OCI-M2 (cell line): ENCODE results near the gene STARD13.

ENCODE experiments used
- DNase-seq: peaks from one replicate; lab custom pipeline; 2025; ENCODE audit not compliant: unreplicated experiment; lab: John Stamatoyannopoulos, UW

Gene STARD13

DNA sequence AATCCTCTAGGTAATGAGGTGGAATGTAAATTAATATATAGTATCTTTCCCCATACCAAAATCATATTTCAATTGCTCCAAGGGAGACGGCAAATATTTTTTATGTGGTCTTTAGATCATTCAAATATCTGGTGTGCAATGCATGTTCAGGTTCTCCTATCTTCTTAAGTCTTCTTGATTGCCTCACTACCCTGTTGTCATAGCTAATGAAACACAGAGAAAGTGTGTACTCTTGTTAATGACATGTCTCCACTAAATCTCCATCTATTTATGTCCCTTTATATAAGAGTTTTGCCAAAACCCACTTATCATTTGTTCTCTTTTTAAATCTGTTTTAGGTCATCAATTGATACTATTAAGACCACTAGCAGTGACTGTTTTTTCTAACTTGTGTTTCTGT is 6.6 kb downstream of the STARD13 start:
- no peak for DNase-seq

DNA sequence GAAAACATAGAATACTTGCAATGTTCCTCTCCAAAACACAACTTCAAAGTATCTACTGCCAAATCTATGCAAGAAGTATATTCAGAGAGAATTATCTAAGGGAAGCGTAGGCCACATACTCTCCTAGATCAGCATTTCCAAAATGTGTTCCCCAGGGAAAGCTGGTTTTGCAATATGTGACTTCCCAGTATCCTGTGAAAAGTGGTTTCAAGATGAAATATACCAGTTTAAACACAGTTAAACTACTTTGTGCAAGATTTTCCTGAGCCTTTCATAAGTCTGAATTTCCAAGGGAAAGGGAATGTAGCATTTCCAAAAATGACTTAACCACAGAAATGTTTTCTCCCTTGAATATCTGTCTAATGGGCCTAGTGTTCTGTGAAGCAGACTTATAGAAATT is 7.6 kb downstream of the STARD13 start:
- no peak for DNase-seq

DNA sequence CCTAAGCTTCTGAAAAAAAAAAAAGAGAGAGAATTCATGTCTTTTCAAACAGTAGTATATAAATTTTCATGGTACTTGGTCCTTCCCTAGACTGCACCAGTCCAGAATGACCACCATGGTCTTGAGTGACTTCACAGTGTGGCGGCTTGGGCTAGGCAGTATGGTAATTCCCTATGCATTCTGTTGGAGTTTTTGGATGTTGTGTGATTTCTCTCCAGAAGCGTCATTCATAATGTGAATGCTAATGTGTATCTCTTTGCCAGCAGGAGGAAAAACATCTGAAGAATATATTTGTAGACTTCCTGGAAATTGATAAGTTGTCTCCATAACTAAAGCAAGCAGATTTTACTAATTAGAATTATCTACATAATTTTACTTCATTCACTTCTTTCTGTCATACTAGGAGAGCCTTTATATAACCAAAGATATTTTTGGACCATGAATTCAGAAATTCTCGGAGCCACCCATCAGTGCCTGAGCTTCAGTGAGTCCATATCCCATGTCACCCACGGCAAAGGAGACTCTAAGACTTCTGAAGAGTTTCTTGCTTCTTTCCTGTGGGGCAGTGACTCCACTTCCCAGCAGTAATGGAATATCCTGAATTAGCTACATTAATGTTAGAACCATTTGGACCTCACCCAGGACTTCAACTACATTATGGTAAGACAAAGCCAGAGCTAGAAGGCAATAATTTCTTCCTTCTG is 8.4 kb downstream of the STARD13 start:
- DNase-seq, result no peak

DNA sequence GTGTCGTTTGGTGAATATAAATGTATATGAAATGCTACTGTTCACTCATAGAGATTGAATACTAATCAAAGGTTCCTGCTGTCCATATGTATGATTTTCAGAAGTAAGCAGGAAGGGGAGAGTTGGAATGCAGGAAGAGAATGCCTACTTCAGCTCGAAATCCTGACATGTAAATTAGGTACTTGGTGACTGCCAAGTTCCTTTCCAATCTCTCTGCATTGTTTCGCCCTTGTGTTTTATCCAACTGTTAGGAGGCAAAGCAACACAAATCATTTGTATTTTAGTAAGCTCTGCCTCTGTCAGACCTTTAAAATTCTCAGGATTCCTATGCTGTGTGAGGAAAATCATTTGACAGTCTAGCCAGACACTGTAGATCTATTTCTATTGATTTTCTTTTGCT is 9.0 kb downstream of the STARD13 start:
- DNase-seq, result no peak

DNA sequence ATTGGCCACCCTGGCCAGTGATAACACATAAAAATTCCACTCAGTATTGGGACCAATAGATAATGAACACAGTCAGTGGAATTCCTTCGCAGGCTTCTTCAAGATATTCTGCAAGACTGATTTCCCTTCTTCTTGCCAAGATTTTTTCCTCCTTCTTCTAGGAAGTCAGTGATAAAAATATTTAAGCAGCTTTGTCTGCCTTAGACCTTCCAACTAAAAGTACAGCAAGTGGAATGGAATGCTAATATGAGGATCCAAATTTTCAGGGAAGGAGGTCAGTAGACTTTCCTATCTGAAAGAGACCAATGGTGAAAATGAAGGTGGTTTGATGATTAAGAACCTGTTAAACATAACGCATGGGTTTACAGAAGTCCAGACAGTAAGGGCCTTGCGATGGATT is 9.6 kb downstream of the STARD13 start:
- no peak for DNase-seq

DNA sequence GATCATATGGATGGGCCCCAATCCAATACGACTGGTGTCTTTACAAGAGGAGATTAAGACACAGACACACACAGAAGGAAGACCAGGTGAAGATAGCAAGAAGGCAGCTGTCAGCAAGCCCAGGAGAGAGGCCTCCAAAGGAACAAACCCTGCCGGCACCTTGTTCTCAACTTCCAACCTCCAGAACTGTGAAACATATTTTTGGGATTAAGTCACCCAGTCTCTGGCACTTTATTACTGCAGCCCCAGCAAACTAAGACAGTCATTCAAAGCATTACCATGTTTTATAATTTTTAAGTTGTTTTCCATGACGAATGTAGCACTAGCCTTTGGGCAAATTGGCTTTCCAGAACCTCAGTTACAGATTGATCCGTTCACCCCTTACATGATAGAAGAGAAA is 11.3 kb downstream of the STARD13 start:
- DNase-seq, result no peak

DNA sequence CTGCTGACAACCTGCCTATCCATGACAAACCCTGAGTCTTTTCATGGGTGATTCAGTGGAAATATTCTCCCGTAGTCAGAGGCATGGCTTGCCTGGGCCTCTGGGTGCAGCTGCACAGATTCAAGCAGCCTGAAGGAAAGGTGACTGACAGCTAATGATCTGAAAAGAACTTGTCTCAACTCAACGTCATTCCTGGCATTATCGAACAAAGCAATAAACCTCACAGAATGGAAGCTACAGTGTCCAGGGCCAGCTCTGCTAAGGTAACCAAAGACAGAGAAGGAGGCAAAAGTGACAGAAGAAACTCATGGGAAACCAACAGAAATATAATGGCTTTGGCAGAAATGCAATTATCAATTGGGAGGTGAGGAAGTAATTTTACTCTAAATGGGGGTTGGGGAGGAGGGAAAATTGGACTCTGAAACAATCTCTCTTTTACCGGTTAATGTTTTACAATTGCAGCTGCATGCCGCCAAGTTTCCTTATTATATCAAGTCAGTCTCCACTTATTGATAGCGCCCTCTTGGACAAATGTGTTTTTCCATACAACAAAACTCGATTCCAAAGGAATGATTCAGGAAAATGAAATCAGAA is 12.9 kb downstream of the STARD13 start:
- DNase-seq, result no peak

DNA sequence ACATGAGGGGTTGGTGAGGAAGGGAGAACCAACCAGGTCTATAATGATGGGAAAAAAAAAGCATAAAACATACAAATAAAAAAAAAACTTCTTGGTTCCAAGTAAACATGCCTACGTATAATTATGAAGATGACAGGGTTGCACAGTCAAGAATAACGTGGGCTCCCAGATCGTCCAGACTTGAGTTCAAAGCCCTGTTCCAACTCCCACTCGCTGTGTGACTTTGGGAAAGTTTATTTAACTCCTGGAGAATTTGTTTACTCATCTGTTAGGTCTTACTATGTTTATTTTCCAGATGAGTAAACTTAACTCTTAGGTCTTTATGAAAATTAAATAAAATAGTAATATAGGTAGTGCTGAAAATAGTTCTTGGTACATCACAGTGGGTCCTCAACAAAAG is 13.8 kb downstream of the STARD13 start:
- DNase-seq, result no peak

DNA sequence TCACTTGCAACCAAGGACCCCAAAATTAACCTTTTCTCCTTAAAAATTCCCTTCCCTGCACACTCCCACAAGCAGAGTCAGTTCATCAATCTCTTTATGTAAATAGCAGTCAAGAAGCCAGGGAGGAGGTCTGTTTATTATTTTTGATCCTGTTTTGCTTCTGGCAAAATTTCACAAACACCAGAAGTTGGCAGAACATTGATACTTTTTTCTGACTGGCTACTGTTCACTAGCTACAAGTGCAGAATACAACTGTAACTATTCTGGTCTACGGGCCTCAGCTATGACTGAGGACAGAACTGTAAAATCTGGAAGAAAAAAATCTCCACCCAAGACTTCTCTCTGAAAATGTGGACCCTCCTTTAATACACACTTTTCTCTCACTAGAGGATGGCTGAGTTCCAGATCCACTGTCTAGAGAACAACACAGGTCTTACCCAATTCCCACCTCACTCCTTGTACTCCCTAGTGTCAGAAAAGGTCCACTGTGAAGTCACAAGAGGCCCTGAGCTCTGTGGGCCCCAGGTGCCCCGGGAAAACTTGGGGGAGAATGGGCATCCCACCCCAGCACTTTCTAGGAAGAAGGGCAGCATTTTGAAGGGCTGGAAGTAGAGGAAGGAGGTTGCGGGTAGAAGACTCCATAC is 14.5 kb downstream of the STARD13 start:
- no peak for DNase-seq

DNA sequence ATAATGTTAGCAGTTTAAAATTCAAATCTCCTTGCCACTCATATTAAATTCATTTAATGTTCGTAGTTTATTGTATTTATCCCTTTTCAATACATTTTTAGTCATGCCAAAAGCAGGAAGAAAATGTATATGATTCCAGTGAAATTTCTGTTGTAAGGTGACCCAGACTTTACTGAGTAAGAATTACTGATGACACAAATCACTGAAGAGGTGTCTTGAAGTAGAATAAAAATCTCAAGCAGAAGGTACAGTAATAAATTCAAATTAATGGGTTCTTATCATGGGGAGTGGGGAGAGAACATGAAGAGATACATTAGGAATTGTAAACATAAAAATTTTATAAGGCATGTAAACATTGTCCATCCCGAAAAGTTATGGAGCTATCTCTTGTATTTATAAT is 19.9 kb downstream of the STARD13 start:
- DNase-seq, result no peak

DNA sequence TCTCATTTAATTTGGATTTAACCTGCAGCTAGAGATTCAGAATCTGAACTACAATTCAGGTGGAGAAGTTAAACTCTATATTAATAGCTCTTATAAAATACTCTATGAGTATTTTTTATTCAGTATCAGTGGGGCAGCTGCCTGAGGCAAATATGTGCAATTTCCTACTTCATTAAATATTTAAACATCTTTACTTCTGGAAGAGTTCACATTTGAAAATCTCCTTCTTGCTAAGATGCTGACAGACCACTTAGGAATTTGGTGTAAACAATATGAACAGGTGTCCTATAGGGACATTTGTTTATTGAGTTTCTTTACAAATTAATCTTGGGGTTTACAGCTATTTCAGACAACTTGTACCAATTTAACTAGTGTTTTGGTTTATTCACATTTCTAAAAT is 20.4 kb downstream of the STARD13 start:
- no peak for DNase-seq

DNA sequence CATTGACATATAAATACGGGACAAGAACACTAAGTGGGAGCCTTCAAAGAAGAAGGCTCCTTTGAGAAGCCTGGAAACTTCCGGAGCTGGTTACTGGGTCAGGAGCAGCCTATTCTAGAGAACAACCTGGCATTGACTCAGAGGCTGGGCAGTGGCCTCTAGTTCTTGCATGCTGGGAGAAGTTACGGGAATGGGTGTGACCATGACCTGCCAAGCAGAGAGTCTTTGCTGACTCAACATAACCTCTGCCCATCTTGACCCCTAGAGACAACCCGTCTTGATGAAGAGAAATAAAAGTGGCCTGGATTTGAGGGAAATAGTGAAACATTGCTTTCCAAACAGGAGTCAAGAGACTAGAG is 21.0 kb downstream of the STARD13 start:
- DNase-seq, result no peak

DNA sequence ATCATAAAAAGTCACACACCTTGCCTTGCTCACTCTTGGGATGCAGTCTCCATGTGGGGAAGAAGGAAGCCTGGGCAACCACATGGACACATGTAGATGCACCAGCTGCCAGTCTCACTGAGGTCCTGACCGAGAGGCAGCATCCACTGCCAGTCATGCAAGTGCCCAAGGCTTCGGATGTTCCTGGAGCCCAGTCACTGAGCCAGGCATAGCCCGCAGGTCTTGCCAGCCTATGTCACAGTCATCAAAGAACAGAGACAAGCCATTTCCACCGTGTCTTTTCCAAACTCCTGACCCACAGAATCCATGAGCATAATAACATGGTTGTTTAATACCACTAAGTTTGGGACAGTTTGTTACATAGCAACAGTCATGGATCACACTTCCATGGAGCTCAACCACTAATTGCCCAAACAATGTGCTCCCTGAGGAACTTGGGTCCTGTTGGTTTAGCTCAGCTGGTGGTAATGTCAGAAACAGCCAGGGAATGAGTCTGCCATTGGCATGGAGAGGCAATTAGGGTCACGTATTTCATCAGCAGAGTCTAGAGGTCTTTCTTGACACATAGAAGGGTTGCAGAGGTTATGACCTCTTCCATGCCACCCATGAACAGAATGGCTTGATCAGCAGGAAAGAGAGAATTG is 21.5 kb downstream of the STARD13 start:
- DNase-seq, result no peak

DNA sequence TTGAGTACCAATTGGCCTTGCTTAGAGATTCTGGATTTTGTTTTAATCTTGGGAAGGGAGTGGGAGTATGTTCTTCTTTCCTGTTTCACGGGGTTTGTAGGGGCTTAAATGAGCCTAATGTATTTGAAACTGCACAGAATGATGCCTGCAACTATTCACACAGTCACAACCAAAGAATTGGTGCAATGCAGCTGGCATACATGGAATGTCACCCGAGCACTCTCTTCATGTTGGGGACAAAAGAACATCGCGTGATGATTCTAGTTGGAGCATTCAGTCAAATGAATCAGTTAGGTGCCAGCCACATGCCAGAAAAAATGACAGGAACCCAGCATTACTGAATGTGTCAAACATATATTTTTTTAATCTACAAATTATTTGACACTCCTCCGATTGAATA is 22.1 kb downstream of the STARD13 start:
- no peak for DNase-seq

DNA sequence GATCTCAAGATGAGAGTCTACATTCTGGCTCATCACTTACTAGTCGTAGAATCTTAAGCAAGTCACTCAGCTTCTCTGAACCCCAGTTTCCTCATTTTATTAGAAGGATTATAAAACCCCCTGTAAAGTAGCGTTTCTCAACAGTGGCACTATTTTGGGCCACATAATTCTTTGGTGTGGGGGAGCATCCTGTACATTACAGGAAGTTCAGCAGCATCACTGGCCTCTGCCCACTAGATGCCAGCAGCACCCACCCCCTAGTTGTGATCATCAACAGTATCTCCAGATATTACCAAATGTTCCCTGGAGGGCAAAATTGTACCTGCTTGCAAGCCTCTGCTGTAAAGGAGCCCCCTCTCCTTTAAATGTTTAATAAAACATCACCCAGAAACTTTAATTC is 22.6 kb downstream of the STARD13 start:
- no peak for DNase-seq

DNA sequence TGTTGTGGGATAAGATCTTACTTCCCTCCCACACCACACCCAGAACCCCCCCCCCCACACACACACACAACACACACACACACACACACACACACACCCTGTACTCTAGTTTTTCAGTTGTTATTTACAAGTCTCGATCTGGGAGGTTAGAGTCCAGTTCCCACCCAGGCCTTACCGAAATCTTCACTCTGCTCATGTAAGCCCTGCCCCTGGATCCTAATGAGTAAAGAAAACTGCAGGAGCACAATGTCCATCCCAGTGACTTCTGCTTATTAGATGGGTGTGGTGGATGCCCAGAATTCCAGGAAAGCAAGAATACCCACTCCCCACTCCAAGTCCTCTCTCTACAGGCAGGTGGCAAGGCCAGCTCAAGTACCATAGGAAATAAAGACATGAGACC is 23.0 kb downstream of the STARD13 start:
- DNase-seq, result no peak

DNA sequence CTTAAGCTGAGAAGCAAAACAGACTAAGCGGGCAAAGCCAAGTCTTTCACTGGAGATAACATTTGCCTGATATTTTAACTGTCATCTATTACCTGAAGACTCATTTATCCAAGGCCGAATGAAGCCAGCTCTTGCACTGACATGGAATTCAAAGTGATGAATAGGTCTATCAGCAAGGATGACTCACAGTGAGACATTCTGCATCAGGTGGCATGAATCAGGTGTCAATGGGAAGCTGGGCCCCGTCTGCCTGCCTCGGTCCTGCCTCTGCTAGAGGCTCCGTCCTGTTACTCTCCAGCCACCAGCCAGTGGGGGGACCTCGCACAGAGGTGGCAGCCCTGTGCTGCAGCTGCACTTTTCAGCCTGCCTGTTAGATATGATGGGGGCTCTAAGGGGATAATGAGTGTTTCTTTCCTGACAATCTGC is 23.5 kb downstream of the STARD13 start:
- no peak for DNase-seq

DNA sequence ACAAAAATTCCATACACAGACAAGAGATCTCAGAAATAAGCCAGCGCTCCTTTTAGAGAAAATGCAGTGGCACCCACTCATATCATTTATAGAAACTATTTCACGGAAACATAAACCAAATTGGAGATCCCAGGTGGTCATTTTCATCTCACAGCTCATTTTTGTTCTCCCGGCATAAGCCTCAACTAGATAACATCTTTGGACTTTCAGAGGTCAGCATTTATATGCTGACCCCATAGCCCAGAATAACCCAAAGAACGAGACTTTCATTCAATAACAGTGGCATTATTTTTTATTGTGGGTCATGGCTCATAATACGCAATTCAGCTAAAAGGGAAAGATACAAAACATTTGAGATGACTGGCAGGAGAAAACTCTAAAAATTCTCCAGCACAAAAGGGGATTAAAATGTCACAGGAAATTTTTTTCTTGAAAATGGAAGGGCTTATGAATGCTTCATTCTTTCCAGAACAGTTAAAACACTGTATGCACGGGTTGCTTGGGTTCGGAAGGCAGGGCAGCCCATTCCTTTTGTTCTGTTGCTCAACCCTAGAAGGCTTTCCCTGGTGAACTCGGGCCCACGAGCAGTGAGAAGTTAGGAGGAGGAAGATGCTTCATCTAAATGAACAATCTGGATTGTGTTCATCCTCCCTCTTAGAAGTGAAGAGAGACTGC is 24.0 kb downstream of the STARD13 start:
- no peak for DNase-seq

DNA sequence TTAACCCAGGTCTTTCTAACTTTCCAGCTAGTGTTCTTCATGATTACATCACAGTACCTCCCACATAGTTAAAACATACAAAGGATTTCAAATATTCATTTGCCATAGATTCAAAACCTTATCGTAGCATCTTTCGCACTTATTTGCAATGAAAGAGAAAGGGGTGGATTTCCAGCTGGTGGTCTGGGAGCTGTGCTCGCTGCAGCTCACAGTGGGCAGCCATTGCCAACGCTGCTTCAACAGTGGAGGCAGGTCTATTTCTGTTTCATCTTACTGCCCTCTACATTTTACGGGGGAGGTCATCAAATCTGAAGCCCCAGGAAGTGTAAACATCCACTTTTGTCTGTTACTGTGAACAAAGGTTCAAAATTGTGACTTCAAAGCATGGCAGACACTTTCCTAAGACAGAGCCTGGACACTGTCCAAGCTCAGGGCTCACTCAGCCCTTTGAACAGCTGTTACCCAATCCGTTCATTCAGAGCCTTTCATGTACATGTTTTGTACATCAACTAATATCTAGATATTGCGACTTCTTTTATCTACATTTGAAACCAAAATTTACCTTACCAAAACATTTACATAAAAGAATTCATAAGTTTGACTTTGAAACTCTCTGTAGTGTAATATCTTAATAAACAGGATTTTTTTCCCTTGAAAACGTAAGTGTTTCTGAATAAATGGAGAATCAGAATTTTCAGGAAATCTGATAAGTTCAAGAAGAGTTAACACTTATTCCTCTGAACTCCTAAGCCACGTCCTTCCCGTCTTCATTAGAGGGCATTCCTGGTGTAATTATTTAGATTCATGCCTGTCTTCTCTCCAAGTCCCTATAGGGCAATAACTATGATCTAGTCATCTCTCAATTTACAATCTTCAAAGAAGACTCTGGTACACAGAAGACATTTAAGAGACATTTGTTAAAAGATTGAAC is 25.1 kb downstream of the STARD13 start:
- no peak for DNase-seq

DNA sequence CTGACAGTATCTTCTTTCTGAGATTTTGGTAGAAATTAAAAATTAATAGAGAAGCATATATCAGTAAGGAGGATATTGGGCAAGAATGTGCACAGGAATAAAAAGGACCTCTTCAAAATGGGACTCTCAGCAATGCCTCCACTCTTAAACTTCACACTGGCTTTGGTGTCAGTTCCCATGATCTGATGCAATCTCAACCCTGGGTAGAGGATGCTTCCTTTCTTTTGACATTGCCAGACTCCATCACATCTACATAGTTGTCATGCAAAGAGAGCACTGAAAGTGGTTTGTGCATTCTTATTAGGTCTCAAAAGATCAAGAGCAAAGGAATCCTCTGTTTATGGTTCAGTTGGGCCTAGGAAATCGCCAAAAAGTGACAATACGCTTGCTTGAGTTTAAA is 26.3 kb downstream of the STARD13 start:
- DNase-seq, result no peak

DNA sequence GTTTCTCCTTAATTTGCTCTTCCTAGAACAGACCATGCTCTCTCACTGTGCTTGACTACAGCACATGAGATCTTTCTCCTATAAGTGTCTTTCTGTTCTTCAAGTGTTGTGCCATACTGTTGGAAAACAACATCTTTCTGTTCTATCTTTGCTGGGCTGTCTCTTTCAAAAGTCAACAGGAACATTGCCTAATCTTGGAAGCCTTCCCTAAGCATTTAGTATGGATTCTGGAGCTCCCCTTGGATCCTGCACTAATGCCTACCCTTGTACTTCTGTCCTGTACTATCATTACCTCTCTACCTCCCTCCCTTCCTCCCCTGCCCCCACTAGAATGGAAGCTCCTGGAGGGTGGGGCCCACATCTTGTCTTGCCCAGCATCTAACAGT is 26.8 kb downstream of the STARD13 start:
- no peak for DNase-seq
